Sigmoid colon (tissue), 4 donors: Measurements from ENCODE around the gene PRDM11.

ENCODE experiments used
- CTCF ChIP-seq, 4 experiments: fragments of 450-650 bp in 3 of 4; fragments of 200-600 bp in 1 of 4; IDR thresholded peaks; one replicate each; pipeline ENCODE4 v1.5.1; 2016 to 2019; ENCODE audit warnings: antibody characterized with exemption in 4 of 4, mild to moderate bottlenecking in 3 of 4, moderate library complexity in 2 of 4
- EP300 ChIP-seq, 4 donors: sonication (generic); formaldehyde crosslinking; IDR thresholded peaks; one replicate each; pipeline ENCODE4 v1.6.1; 2017; ENCODE audit warnings: antibody characterized with exemption in 4 of 4
- POLR2A ChIP-seq, 2 donors: fragments of 450-650 bp; IDR thresholded peaks; one replicate each; pipeline ENCODE4 v1.6.1; 2016; ENCODE audit warnings: antibody characterized with exemption in 2 of 2, mild to moderate bottlenecking in 2 of 2, moderate library complexity in 2 of 2

- TF ChIP-seq CTCF (IDR thresholded peaks at IDR 0.05), result no peak
- TF ChIP-seq EP300 (IDR thresholded peaks at IDR 0.05), result no peak
- no peak for TF ChIP-seq POLR2A (IDR thresholded peaks at IDR 0.05)
These were observed 112.6 kb downstream of the PRDM11 start for GRCh38 chr11:45258982-45259530.
